GM12878 (cell line): ENCODE results near the gene ACTBL2. TPM values are rescaled to one million over a fixed set of nuclear protein-coding genes. Genes with fewer than 3 reads are reported as not detected.

Experiments
- ATAC-seq: fragments of 200-7000 bp; cut with Tn5 transposase; 3 replicates; pipeline ENCODE4 v1.9.1; 2020; ENCODE audit warnings: mild to moderate bottlenecking, moderate library complexity
- BruUV-seq: library from RNA; stranded (reverse); fragments of 400-500 nt; replicated peaks from 2 replicates; lab custom pipeline; 2021; lab: Mats Ljungman, UMichigan
- CTCF ChIA-PET: fragments of 300-600 bp; sonication (Branson Sonifier 250); formaldehyde crosslinking; extraction: SDS; loops from one replicate; lab custom pipeline; 2021; ENCODE audit warnings: inconsistent platforms; lab: Yijun Ruan, JAX
- POLR2A ChIA-PET: fragments of 350-600 bp; formaldehyde crosslinking; extraction: SDS; loops from one replicate; lab custom pipeline; 2021; ENCODE audit warnings: inconsistent platforms; lab: Charles Lee
- RAD21 ChIA-PET: fragments of 300-600 bp; sonication (Branson Sonifier 250); formaldehyde crosslinking; loops from one replicate; lab custom pipeline; 2023; ENCODE audit warnings: antibody characterized with exemption; ENCODE audit not compliant: unreplicated experiment; lab: Charles Lee
- SMC1A ChIA-PET: fragments of 300-600 bp; sonication (Branson Sonifier 250); formaldehyde crosslinking; loops from one replicate; lab custom pipeline; 2023; ENCODE audit not compliant: unreplicated experiment, uncharacterized antibody; lab: Charles Lee
- DNase-seq: peaks from one replicate; pipeline ENCODE4 v3.0.0-alpha.2; 2011; ENCODE audit warnings: low read depth, low spot score
- FAIRE-seq: peaks from 3 replicates; lab custom pipeline; 2011; peaks lifted over from hg19 to GRCh38; lab: Jason Lieb, UNC
- H2AFZ ChIP-seq: 2 replicates; pipeline ENCODE4 v1.6.0; 2011; ENCODE audit warnings: low read depth, low read length, control low read depth; ENCODE audit not compliant: control insufficient read depth
- H3K27ac ChIP-seq: 2 replicates; pipeline ENCODE4 v1.5.1; 2011; ENCODE audit warnings: control low read depth; ENCODE audit not compliant: control insufficient read depth, insufficient read depth
- H3K27me3 ChIP-seq, 2 experiments: replicated peaks in 1 of 2; 2 replicates each; pipeline versions ENCODE4 v1.6.0 to v1.6.1; 2011; ENCODE audit warnings: low read length in 1 of 2; ENCODE audit not compliant: control insufficient read depth in 2 of 2, insufficient read depth in 2 of 2
- H3K36me3 ChIP-seq, 2 experiments: 2 replicates each; pipeline ENCODE4 v1.5.1; 2011; ENCODE audit warnings: low read length in 1 of 2; ENCODE audit not compliant: control insufficient read depth in 2 of 2, insufficient read depth in 2 of 2
- H3K4me1 ChIP-seq: 2 replicates; pipeline ENCODE4 v1.6.1; 2011; ENCODE audit warnings: mild to moderate bottlenecking, low read length, moderate library complexity, mixed read lengths; ENCODE audit not compliant: control insufficient read depth, insufficient read depth
- H3K4me2 ChIP-seq: 2 replicates; pipeline ENCODE4 v1.6.0; 2011; ENCODE audit warnings: control low read depth; ENCODE audit not compliant: control insufficient read depth, insufficient read depth
- H3K4me3 ChIP-seq: fragments of 200-600 bp; sonication (generic); 2 replicates; pipeline ENCODE4 v1.5.1; 2016
- H3K79me2 ChIP-seq: 2 replicates; pipeline ENCODE4 v1.6.0; 2011; ENCODE audit warnings: low read length; ENCODE audit not compliant: control insufficient read depth, insufficient read depth
- H3K9ac ChIP-seq: 2 replicates; pipeline ENCODE4 v1.8.0; 2011; ENCODE audit warnings: low read length, control low read depth, mixed read lengths; ENCODE audit not compliant: control insufficient read depth, insufficient read depth
- H3K9me3 ChIP-seq: replicated peaks from 3 replicates; pipeline ENCODE4 v1.5.1; 2011; ENCODE audit warnings: mild to moderate bottlenecking, low read length; ENCODE audit not compliant: control insufficient read depth, insufficient read depth
- H4K20me1 ChIP-seq: 2 replicates; pipeline ENCODE4 v1.6.0; 2011; ENCODE audit not compliant: control insufficient read depth, insufficient read depth
- BHLHE40 ChIP-seq, 2 experiments: fragments of 450-650 bp in 1 of 2; IDR thresholded peaks; 2 replicates each; pipeline ENCODE4 v1.6.1; 2011 to 2017; ENCODE audit warnings: low read depth in 2 of 2, borderline replicate concordance in 1 of 2, improper control_type of control experiment in 1 of 2, low read length in 1 of 2, mild to moderate bottlenecking in 1 of 2
- CREM ChIP-seq: IDR thresholded peaks from 2 replicates; pipeline ENCODE4 v1.6.1; 2014; ENCODE audit warnings: antibody characterized with exemption, low read depth
- EED ChIP-seq: sonication (generic); IDR thresholded peaks from 2 replicates; pipeline ENCODE4 v1.6.1; 2016; ENCODE audit warnings: antibody characterized with exemption, low read depth
- FOXM1 ChIP-seq: IDR thresholded peaks from 2 replicates; pipeline ENCODE4 v1.6.1; 2012; ENCODE audit warnings: low read depth, mild to moderate bottlenecking, inconsistent platforms, low read length, moderate library complexity
- LARP7 ChIP-seq: fragments of 450-650 bp; IDR thresholded peaks from 2 replicates; pipeline ENCODE4 v1.6.1; 2017; ENCODE audit warnings: mild to moderate bottlenecking
- NBN ChIP-seq: fragments of 450-650 bp; IDR thresholded peaks from 2 replicates; pipeline ENCODE4 v1.6.1; 2016
- POLR2AphosphoS2 ChIP-seq: IDR thresholded peaks from 2 replicates; pipeline ENCODE4 v1.6.1; 2011; ENCODE audit warnings: low read depth, mild to moderate bottlenecking, low read length, improper control_type of control experiment, moderate library complexity
- RAD21 ChIP-seq: IDR thresholded peaks from 2 replicates; pipeline ENCODE4 v1.6.1; 2011; ENCODE audit warnings: mild to moderate bottlenecking, low read depth, low read length, moderate library complexity; ENCODE audit not compliant: insufficient read depth
- RB1 ChIP-seq: fragments of 450-650 bp; formaldehyde crosslinking; IDR thresholded peaks from 2 replicates; pipeline ENCODE4 v1.6.1; 2017; ENCODE audit warnings: mild to moderate bottlenecking, borderline replicate concordance
- RFX5 ChIP-seq: IDR thresholded peaks from 2 replicates; pipeline ENCODE4 v1.6.1; 2011; ENCODE audit warnings: low read depth, low read length, improper control_type of control experiment
- SIN3A ChIP-seq: IDR thresholded peaks from 2 replicates; pipeline ENCODE4 v1.6.1; 2012; ENCODE audit warnings: low read depth, low read length, improper control_type of control experiment
- SP1 ChIP-seq: IDR thresholded peaks from one replicate; pipeline ENCODE4 v1.6.1; 2011; ENCODE audit warnings: low read depth, low read length
- WGBS: methylation state at CpG from one replicate; pipeline ENCODE4 v1.1.6; 2016; ENCODE audit warnings: low lambda C conversion rate; ENCODE audit not compliant: insufficient replicate concordance, insufficient coverage; ENCODE audit errors: missing lambda C conversion rate; 5-methylcytosine and 5-hydroxymethylcytosine counted together
- in situ Hi-C: fragments of 300-500 bp; cut with MboI; formaldehyde crosslinking; loops from 9 replicates; pipeline ENCODE4 v1.14.3; 2018; ENCODE audit warnings: mixed read lengths
- intact Hi-C: fragments of 100-400 bp; cut with micrococcal nuclease; formaldehyde crosslinking; loops from one replicate; pipeline ENCODE4 v1.14.2; 2022; ENCODE audit not compliant: unreplicated experiment
- polyA plus RNA-seq, 11 experiments: library from polyadenylated mRNA; depleted of rRNA in 4 of 11; unstranded in 6 of 11; stranded (reverse) in 5 of 11; fragments of >200 nt; fragmentation: Nextera tagmentation in 4 of 11; fragmentation: Illumina TruSeq in 1 of 11; extraction: Ambion mirVana in 4 of 11; extraction: Trizol in 1 of 11; gene quantifications; 1 replicate in 1 of 11; 2 replicates in 10 of 11; pipeline versions ENCODE4 v1.2.1 to v1.2.3, GENCODE V29; 2011 to 2016; ENCODE audit warnings: inconsistent platforms in 2 of 11, missing spikeins in 2 of 11, low read depth in 1 of 11
- total RNA-seq, 4 experiments: library from RNA; depleted of rRNA in 3 of 4; stranded (reverse); fragments of >200 nt in 3 of 4; fragmentation: Illumina TruSeq in 1 of 4; extraction: Trizol in 1 of 4; gene quantifications; 2 replicates each; pipeline versions ENCODE4 v1.2.1 to v1.2.3, GENCODE V29; 2013 to 2021
- TF ChIP-seq, protein P1 (sequence below): fragments of 450-650 bp; IDR thresholded peaks from 2 replicates; pipeline ENCODE4 v1.6.1; 2016; ENCODE audit warnings: mild to moderate bottlenecking, moderate library complexity, borderline replicate concordance

ACTBL2 gene
- total and polyA plus RNA-seq, 10 of the 15 experiments (the other 5 are each of a cell fraction or from before 2014, with no cell fraction given): 0.04 to 0.06 (median 0.04) TPM; not detected in 7

DNA sequence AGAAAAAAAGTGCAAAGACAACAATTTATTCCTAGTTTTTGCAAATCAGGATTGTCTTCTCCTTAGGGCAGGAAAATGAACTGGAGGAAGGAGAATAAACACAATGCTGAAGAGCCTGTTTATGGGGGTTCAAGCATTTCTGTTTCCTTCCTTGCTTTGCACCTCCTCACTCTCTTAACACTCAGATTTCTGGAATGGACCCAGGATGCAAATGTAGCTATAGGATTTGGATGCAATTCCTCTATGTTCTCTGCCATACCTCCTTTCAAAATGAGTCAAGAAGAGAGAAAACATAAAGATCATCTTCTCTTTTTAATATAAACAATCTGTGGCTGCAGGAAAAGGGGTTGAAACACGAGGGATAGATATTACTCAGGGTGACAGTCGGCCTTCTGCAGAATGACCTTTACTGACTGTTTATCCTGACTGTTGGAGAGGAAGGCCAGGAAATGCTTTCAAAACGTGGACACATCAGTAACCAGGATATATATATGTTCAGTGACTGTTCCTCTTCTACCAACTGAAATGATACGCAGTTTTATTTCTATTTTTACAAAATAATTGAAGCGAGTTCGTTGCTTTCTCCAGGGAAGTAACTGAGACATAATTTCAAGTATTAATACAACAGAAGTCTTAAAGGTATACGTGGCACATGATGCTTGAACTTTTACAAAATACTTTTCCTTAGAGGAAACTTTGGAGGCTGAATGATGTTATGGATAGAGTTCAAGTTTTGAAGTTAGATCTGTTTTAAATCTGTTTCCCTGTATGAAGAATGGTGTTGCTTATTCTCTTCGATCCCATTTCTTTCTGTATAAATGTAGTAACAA, 44.4 kb downstream of the ACTBL2 start:
- ChIA-PET POLR2A (no interaction called here), SMC1A (interaction anchor here (0.9 to 1.9 kb wide), 2 partner anchors 97 to 140 kb away, joined by 3 to 6 read pairs; no protein-coding TSS in a partner anchor)
- WGBS: 10% methylated on average over 8 of the region's 8 CpGs
- Histone ChIP-seq H4K20me1 (no peaks in the 10 kb centered on the region), H2AFZ (no peak overlapping the region), H3K4me3 (no peak overlapping the region), H3K9me3 (no peaks in the 10 kb centered on the region), H3K79me2 (no peaks in the 10 kb centered on the region), H3K27ac (no peak overlapping the region), H3K9ac (no peak overlapping the region)
- intact Hi-C loops: loop anchor here (10.0 kb wide), 1 partner anchor 57 kb away; no protein-coding TSS in a partner anchor
- BruUV-seq: no TSS peak
- DNase-seq (no peak), FAIRE-seq (no peak)
- TF ChIP-seq, protein P1, sequence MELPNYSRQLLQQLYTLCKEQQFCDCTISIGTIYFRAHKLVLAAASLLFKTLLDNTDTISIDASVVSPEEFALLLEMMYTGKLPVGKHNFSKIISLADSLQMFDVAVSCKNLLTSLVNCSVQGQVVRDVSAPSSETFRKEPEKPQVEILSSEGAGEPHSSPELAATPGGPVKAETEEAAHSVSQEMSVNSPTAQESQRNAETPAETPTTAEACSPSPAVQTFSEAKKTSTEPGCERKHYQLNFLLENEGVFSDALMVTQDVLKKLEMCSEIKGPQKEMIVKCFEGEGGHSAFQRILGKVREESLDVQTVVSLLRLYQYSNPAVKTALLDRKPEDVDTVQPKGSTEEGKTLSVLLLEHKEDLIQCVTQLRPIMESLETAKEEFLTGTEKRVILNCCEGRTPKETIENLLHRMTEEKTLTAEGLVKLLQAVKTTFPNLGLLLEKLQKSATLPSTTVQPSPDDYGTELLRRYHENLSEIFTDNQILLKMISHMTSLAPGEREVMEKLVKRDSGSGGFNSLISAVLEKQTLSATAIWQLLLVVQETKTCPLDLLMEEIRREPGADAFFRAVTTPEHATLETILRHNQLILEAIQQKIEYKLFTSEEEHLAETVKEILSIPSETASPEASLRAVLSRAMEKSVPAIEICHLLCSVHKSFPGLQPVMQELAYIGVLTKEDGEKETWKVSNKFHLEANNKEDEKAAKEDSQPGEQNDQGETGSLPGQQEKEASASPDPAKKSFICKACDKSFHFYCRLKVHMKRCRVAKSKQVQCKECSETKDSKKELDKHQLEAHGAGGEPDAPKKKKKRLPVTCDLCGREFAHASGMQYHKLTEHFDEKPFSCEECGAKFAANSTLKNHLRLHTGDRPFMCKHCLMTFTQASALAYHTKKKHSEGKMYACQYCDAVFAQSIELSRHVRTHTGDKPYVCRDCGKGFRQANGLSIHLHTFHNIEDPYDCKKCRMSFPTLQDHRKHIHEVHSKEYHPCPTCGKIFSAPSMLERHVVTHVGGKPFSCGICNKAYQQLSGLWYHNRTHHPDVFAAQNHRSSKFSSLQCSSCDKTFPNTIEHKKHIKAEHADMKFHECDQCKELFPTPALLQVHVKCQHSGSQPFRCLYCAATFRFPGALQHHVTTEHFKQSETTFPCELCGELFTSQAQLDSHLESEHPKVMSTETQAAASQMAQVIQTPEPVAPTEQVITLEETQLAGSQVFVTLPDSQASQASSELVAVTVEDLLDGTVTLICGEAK: no peak
- TF ChIP-seq SP1 (no peak), FOXM1 (no peak), SIN3A (no peak), LARP7 (no peak), NBN (no peak), BHLHE40 (IDR thresholded peaks at IDR 0.05; ENCODE audit: borderline replicate concordance in 1 of 2, low read depth in 2 of 2, low read length in 1 of 2) (no peak), RB1 (no peak), EED (no peak), RFX5 (no peak), POLR2AphosphoS2 (no peak), RAD21 (no peak), CREM (no peak)
- TF ChIP-seq, all 136 proteins: peak for 0
- no peaks in the 10 kb centered on the region for H3K4me1 ChIP-seq
- no peaks in the 10 kb centered on the region for H3K36me3 ChIP-seq
- CTCF ChIA-PET: no interaction called here
- peaks cover 1 to 5% of the 10 kb centered on the region in 2 experiments; a peak in 1 of 4 replicates for H3K27me3 ChIP-seq
- no peak for ATAC-seq
- RAD21 ChIA-PET: no interaction called here
- H3K4me2 ChIP-seq: no peak overlapping the region
- in situ Hi-C loops: no loop called here
